H1 (cell line): ENCODE measurements around the gene GSG1L. TPM values are rescaled to one million over a fixed set of nuclear protein-coding genes. Genes with fewer than 3 reads are reported as not detected.

ENCODE experiments used
- CTCF ChIA-PET: fragments of 300-600 bp; sonication (Branson Sonifier 250); formaldehyde crosslinking; loops from one replicate; lab custom pipeline; 2021; ENCODE audit not compliant: partially characterized antibody; lab: Charles Lee
- POLR2A ChIA-PET: fragments of 300-600 bp; sonication (Branson Sonifier 250); formaldehyde crosslinking; loops from one replicate; lab custom pipeline; 2021; ENCODE audit warnings: inconsistent platforms; ENCODE audit not compliant: partially characterized antibody; lab: Charles Lee
- DNase-seq, 2 experiments: peaks; one replicate each; pipeline versions ENCODE4 v3.0.0 to v3.0.0-alpha.2; 2010 to 2022; ENCODE audit warnings: low spot score in 2 of 2, low read depth in 1 of 2, mixed read lengths in 1 of 2
- FAIRE-seq: peaks from 2 replicates; lab custom pipeline; 2011; peaks lifted over from hg19 to GRCh38; lab: Jason Lieb, UNC
- H2AFZ ChIP-seq: 2 replicates; pipeline ENCODE4 v1.8.1; 2012; ENCODE audit warnings: low read length, inconsistent platforms
- H2AK5ac ChIP-seq: 2 replicates; pipeline ENCODE4 v1.6.1; 2013; ENCODE audit warnings: low read depth, low read length
- H2BK120ac ChIP-seq: replicated peaks from 2 replicates; pipeline ENCODE3; 2013; ENCODE audit warnings: low read depth, low read length, inconsistent platforms
- H2BK12ac ChIP-seq: 2 replicates; pipeline ENCODE4 v1.6.1; 2013; ENCODE audit warnings: low read depth, low read length
- H2BK15ac ChIP-seq: 2 replicates; pipeline ENCODE4 v1.6.1; 2013; ENCODE audit warnings: low read length
- H2BK20ac ChIP-seq: 2 replicates; pipeline ENCODE4 v1.6.1; 2013; ENCODE audit warnings: low read length
- H2BK5ac ChIP-seq: 2 replicates; pipeline ENCODE4 v1.6.1; 2013; ENCODE audit warnings: low read depth, low read length
- H3K14ac ChIP-seq: 2 replicates; pipeline ENCODE4 v1.6.1; 2013; ENCODE audit warnings: inconsistent platforms; ENCODE audit not compliant: insufficient read length
- H3K18ac ChIP-seq: 2 replicates; pipeline ENCODE4 v1.6.1; 2013; ENCODE audit warnings: low read length; ENCODE audit errors: extremely low read depth
- H3K23ac ChIP-seq: 2 replicates; pipeline ENCODE4 v1.6.1; 2013; ENCODE audit warnings: inconsistent platforms; ENCODE audit not compliant: insufficient read length
- H3K23me2 ChIP-seq: 2 replicates; pipeline ENCODE4 v1.6.1; 2013; ENCODE audit warnings: low read depth, low read length
- H3K27ac ChIP-seq: 2 replicates; pipeline ENCODE4 v1.6.1; 2011; ENCODE audit warnings: low read depth, low read length, inconsistent platforms
- H3K27me3 ChIP-seq, 4 experiments: replicated peaks in 1 of 4; 1 replicate in 1 of 4; 2 replicates in 3 of 4; pipeline versions ENCODE4 v1.6.1 to v1.8.1; 2011 to 2013; ENCODE audit warnings: low read length in 3 of 4, mild to moderate bottlenecking in 3 of 4, inconsistent platforms in 2 of 4, mixed read lengths in 2 of 4, moderate library complexity in 1 of 4; ENCODE audit not compliant: control insufficient read depth in 3 of 4, insufficient read depth in 3 of 4; ENCODE audit errors: extremely low read depth in 1 of 4
- H3K36me3 ChIP-seq, 4 experiments: 2 replicates each; pipeline versions ENCODE4 v1.6.1 to v1.8.1; 2011 to 2013; ENCODE audit warnings: mild to moderate bottlenecking in 4 of 4, low read length in 3 of 4, moderate library complexity in 2 of 4, control low read depth in 1 of 4, inconsistent platforms in 1 of 4; ENCODE audit not compliant: insufficient read depth in 4 of 4, control insufficient read depth in 2 of 4
- H3K4ac ChIP-seq: replicated peaks from 2 replicates; pipeline ENCODE3; 2013; ENCODE audit warnings: low read length, low read depth, mixed read lengths, inconsistent platforms; ENCODE audit not compliant: insufficient read length
- H3K4me1 ChIP-seq, 4 experiments: replicated peaks in 1 of 4; 1 replicate in 1 of 4; 2 replicates in 3 of 4; pipeline versions ENCODE4 v1.6.1 to v1.8.1; 2011 to 2013; ENCODE audit warnings: low read length in 3 of 4, inconsistent platforms in 2 of 4, mixed read lengths in 1 of 4; ENCODE audit not compliant: insufficient read depth in 4 of 4, control insufficient read depth in 3 of 4
- H3K4me2 ChIP-seq, 2 experiments: 2 replicates each; pipeline versions ENCODE4 v1.6.1 to v1.8.1; 2011 to 2013; ENCODE audit warnings: low read depth in 2 of 2, low read length in 2 of 2, control low read depth in 1 of 2, inconsistent platforms in 1 of 2, mild to moderate bottlenecking in 1 of 2; ENCODE audit not compliant: insufficient read depth in 1 of 2
- H3K4me3 ChIP-seq, 4 experiments: fragments of 200-600, 300-600 bp in 1 of 4; sonication (generic), shearing (Covaris generic), sonication (Bioruptor Twin) in 1 of 4; 2 replicates each; pipeline versions ENCODE4 v1.5.1 to v1.8.1; 2011 to 2016; ENCODE audit warnings: low read length in 4 of 4, low read depth in 3 of 4, control low read depth in 2 of 4, inconsistent platforms in 2 of 4, mild to moderate bottlenecking in 2 of 4, mixed read lengths in 1 of 4, moderate library complexity in 1 of 4; ENCODE audit not compliant: insufficient read depth in 2 of 4; ENCODE audit errors: extremely low read depth in 1 of 4
- H3K56ac ChIP-seq: replicated peaks from 2 replicates; pipeline ENCODE3; 2013; ENCODE audit warnings: low read depth, mild to moderate bottlenecking, mixed read lengths, low read length, inconsistent platforms; ENCODE audit not compliant: insufficient read length
- H3K79me1 ChIP-seq: 2 replicates; pipeline ENCODE4 v1.6.1; 2013; ENCODE audit warnings: low read depth, low read length, control low read depth
- H3K79me2 ChIP-seq, 2 experiments: 2 replicates each; pipeline versions ENCODE4 v1.6.1 to v1.8.1; 2012 to 2013; ENCODE audit warnings: low read length in 2 of 2, mild to moderate bottlenecking in 2 of 2, inconsistent platforms in 1 of 2; ENCODE audit not compliant: insufficient read depth in 2 of 2, control insufficient read depth in 1 of 2
- H3K9ac ChIP-seq, 4 experiments: replicated peaks in 1 of 4; 1 replicate in 1 of 4; 2 replicates in 3 of 4; pipeline versions ENCODE4 v1.6.1 to v1.8.1; 2011 to 2013; ENCODE audit warnings: low read depth in 3 of 4, low read length in 3 of 4, control low read depth in 2 of 4, mild to moderate bottlenecking in 2 of 4, moderate library complexity in 2 of 4, inconsistent platforms in 1 of 4; ENCODE audit errors: extremely low read depth in 1 of 4
- H3K9me3 ChIP-seq, 2 experiments: 2 replicates each; pipeline versions ENCODE4 v1.6.1 to v1.8.1; 2012 to 2013; ENCODE audit warnings: mild to moderate bottlenecking in 2 of 2, moderate library complexity in 2 of 2, control low read depth in 1 of 2, inconsistent platforms in 1 of 2, low read depth in 1 of 2, low read length in 1 of 2, mixed read lengths in 1 of 2; ENCODE audit not compliant: insufficient read depth in 2 of 2
- H4K20me1 ChIP-seq, 2 experiments: replicated peaks in 1 of 2; 2 replicates each; pipeline versions ENCODE3 to v1.8.1; 2011 to 2013; ENCODE audit warnings: inconsistent platforms in 2 of 2, low read length in 2 of 2, mild to moderate bottlenecking in 1 of 2; ENCODE audit not compliant: insufficient read depth in 2 of 2, control insufficient read depth in 1 of 2
- H4K5ac ChIP-seq: 2 replicates; pipeline ENCODE4 v1.6.1; 2013; ENCODE audit warnings: low read length, low read depth, mixed read lengths, inconsistent platforms; ENCODE audit not compliant: insufficient read length
- H4K8ac ChIP-seq: 2 replicates; pipeline ENCODE4 v1.8.0; 2013; ENCODE audit warnings: mild to moderate bottlenecking, moderate library complexity, low read length, inconsistent platforms; ENCODE audit not compliant: insufficient read depth; ENCODE audit errors: extremely low read depth
- H4K91ac ChIP-seq: replicated peaks from 2 replicates; pipeline ENCODE3; 2013; ENCODE audit warnings: low read length, mixed read lengths, inconsistent platforms; ENCODE audit not compliant: insufficient read length
- BRCA1 ChIP-seq: IDR thresholded peaks from 2 replicates; pipeline ENCODE4 v1.6.1; 2012; ENCODE audit warnings: low read depth, low read length, improper control_type of control experiment
- CHD1 ChIP-seq: IDR thresholded peaks from 2 replicates; pipeline ENCODE4 v1.6.1; 2012; ENCODE audit warnings: low read depth, low read length, improper control_type of control experiment
- EGR1 ChIP-seq: IDR thresholded peaks from 2 replicates; pipeline ENCODE4 v1.6.1; 2011; ENCODE audit warnings: low read depth, low read length, borderline replicate concordance
- EZH2 ChIP-seq: fragments of 200-600 bp; sonication (generic); IDR thresholded peaks from 2 replicates; pipeline ENCODE4 v1.7.1; 2012; ENCODE audit warnings: low read depth, mild to moderate bottlenecking, moderate library complexity, low read length, inconsistent platforms; ENCODE audit not compliant: severe bottlenecking
- HDAC6 ChIP-seq: IDR thresholded peaks from one replicate; pipeline ENCODE4 v1.7.1; 2012; ENCODE audit warnings: low read depth, mild to moderate bottlenecking, inconsistent platforms, low read length, moderate library complexity
- KDM5A ChIP-seq: fragments of 200-600 bp; IDR thresholded peaks from 2 replicates; pipeline ENCODE4 v1.7.1; 2012; ENCODE audit warnings: mild to moderate bottlenecking, low read length, inconsistent platforms, mixed read lengths
- NANOG ChIP-seq: IDR thresholded peaks from 2 replicates; pipeline ENCODE4 v1.6.1; 2011; ENCODE audit warnings: low read length, low read depth, mild to moderate bottlenecking, inconsistent platforms; ENCODE audit not compliant: insufficient read depth, poor library complexity, severe bottlenecking
- POU5F1 ChIP-seq: IDR thresholded peaks from 2 replicates; pipeline ENCODE4 v1.6.1; 2011; ENCODE audit warnings: low read depth, mild to moderate bottlenecking, low read length, moderate library complexity
- SAP30 ChIP-seq: fragments of 300-600 bp; sonication (generic); IDR thresholded peaks from 2 replicates; pipeline ENCODE4 v1.7.1; 2012; ENCODE audit warnings: low read length, moderate library complexity, mild to moderate bottlenecking, inconsistent platforms; ENCODE audit not compliant: insufficient read depth, insufficient replicate concordance
- TAF7 ChIP-seq: optimal IDR thresholded peaks from 2 replicates; pipeline ENCODE3; 2011; ENCODE audit warnings: low read depth, mild to moderate bottlenecking, inconsistent platforms, low read length, moderate library complexity, borderline replicate concordance
- TEAD4 ChIP-seq: IDR thresholded peaks from 2 replicates; pipeline ENCODE4 v1.6.1; 2012; ENCODE audit warnings: low read depth, low read length, inconsistent platforms, mixed read lengths
- YY1 ChIP-seq: IDR thresholded peaks from 2 replicates; pipeline ENCODE4 v1.6.1; 2011; ENCODE audit warnings: low read depth, mild to moderate bottlenecking, low read length
- ZNF274 ChIP-seq: IDR thresholded peaks from 2 replicates; pipeline ENCODE4 v1.7.0; 2012; ENCODE audit warnings: low read length, borderline replicate concordance; ENCODE audit errors: extremely low read depth
- WGBS, 2 experiments: shearing (Covaris generic) in 1 of 2; methylation state at CpG; one replicate each; pipeline versions ENCODE4 v1.1.6 to v1.1.7; 2013 to 2015; ENCODE audit warnings: low lambda C conversion rate in 2 of 2, mixed read lengths in 2 of 2, inconsistent platforms in 1 of 2, low coverage in 1 of 2, missing lambda C conversion rate in 1 of 2; ENCODE audit not compliant: insufficient replicate concordance in 2 of 2, insufficient coverage in 1 of 2, insufficient read length in 1 of 2; ENCODE audit errors: extremely low coverage in 1 of 2, missing lambda C conversion rate in 1 of 2; 5-methylcytosine and 5-hydroxymethylcytosine counted together
- polyA plus RNA-seq, 7 experiments: library from polyadenylated mRNA; depleted of rRNA in 3 of 7; stranded (reverse) in 5 of 7; unstranded in 2 of 7; fragments of >200 nt in 5 of 7; fragments of 200-250 nt in 2 of 7; gene quantifications; 1 replicate in 5 of 7; 2 replicates in 1 of 7; 4 replicates in 1 of 7; pipeline versions ENCODE4 v1.2.1 to v1.2.3, GENCODE V29; 2011 to 2013; ENCODE audit warnings: missing spikeins in 2 of 7, mixed read lengths in 2 of 7
- total RNA-seq: library from RNA; stranded (reverse); fragmentation: NEBNext Ultra II Directional; extraction: Animal tissue kit (Norgen Biotek cat#: 25700); gene quantifications from 2 replicates; pipeline ENCODE4 v1.2.1, GENCODE V29; 2021
- TF ChIP-seq, protein P1 (sequence below): IDR thresholded peaks from 2 replicates; pipeline ENCODE4 v1.6.1; 2012; ENCODE audit warnings: inconsistent platforms

The GSG1L gene
- total and polyA plus RNA-seq, 2 of the 8 experiments (the other 6 are each of a cell fraction or from before 2014, with no cell fraction given) = 0.71 to 1.1 TPM

DNA sequence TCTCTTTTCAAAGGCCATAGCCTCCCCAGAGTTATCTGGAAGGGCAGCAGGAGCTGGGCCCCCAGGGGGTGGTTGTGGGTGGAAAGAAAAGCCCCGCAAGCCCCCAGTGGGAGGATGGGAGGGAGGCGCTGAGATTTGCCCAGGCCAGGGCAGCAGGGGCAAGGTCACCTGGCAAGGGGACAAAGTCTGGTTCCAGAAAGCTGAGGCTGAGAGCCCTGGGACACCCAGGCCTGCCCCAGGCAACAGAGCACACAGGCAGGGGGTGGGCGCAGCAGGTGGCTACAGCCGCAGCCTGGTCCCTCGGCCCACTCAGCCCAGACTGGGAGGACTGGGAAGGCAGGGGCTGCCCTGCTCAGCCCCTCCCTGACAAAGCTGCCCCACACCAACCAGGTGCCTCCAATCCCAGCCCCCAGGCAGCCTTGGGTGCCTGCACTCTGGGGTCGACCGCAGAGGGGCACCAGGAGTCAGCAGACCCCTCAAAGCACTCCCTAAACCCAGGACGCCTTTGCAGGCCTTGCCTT lies 23.7 kb upstream of the GSG1L start:
- H4K8ac ChIP-seq = no peak overlapping the region; the same call in 1 of the 2 replicates
- FAIRE-seq = no peak
- TF ChIP-seq NANOG = no peak
- no peak for TF ChIP-seq CHD1
- TF ChIP-seq SAP30 = no peak
- TF ChIP-seq YY1 = no peak
- no peak for TF ChIP-seq TAF7
- TF ChIP-seq TEAD4 = no peak
- TF ChIP-seq, protein P1, sequence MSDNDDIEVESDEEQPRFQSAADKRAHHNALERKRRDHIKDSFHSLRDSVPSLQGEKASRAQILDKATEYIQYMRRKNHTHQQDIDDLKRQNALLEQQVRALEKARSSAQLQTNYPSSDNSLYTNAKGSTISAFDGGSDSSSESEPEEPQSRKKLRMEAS = no peak
- no peak for TF ChIP-seq HDAC6
- no peak for TF ChIP-seq BRCA1
- no peak for TF ChIP-seq EZH2
- TF ChIP-seq POU5F1 = no peak
- no peak for TF ChIP-seq ZNF274
- TF ChIP-seq EGR1 = no peak
- no peak for TF ChIP-seq KDM5A

More for the DNA sequence above, 23.7 kb upstream of the GSG1L start:
- H2AK5ac ChIP-seq = no peak overlapping the region
- no peak overlapping the region for H3K18ac ChIP-seq
- no peak overlapping the region for H2BK15ac ChIP-seq
- H3K27me3 ChIP-seq = no peaks in the 10 kb centered on the region
- WGBS, 2 experiments = 90% methylated on average over 8 of the region's 8 CpGs; no CpG with 5 or more reads in 1 of the 2 experiments
- peaks cover 4% of the 10 kb centered on the region; the same call in 1 of the 2 replicates for H3K79me1 ChIP-seq
- H3K23ac ChIP-seq = no peak overlapping the region
- CTCF ChIA-PET = interaction anchor here (1.6 to 2.0 kb wide), 2 partner anchors 16 to 113 kb away, joined by 4 to 15 read pairs; no protein-coding TSS in a partner anchor
- H3K4me2 ChIP-seq = no peak overlapping the region
- no peak overlapping the region for H3K56ac ChIP-seq
- no peak for DNase-seq
- no peaks in the 10 kb centered on the region for H3K36me3 ChIP-seq
- H2BK20ac ChIP-seq = no peak overlapping the region
- H3K14ac ChIP-seq = no peak overlapping the region
- no peak overlapping the region for H2BK120ac ChIP-seq
- peaks cover 0 to 12% (median 5%) of the 10 kb centered on the region in 4 experiments; a peak in 6 of 7 replicates for H3K4me1 ChIP-seq
- H3K4ac ChIP-seq = no peak overlapping the region
- H2BK5ac ChIP-seq = no peak overlapping the region
- no peak overlapping the region for H3K4me3 ChIP-seq
- no peak overlapping the region for H4K5ac ChIP-seq
- H3K9me3 ChIP-seq = no peaks in the 10 kb centered on the region
- H3K27ac ChIP-seq = no peak overlapping the region
- no peak overlapping the region for H4K91ac ChIP-seq
- no peak overlapping the region for H2BK12ac ChIP-seq
- no peaks in the 10 kb centered on the region for H3K79me2 ChIP-seq
- H4K20me1 ChIP-seq = peaks cover 0 to 12% of the 10 kb centered on the region in 2 experiments
- H3K23me2 ChIP-seq = peaks cover 13% of the 10 kb centered on the region; the same call in 1 of the 2 replicates
- H2AFZ ChIP-seq = no peak overlapping the region
- no peak overlapping the region for H3K9ac ChIP-seq
- POLR2A ChIA-PET = no interaction called here
